OCI-LY7 (cell line): ENCODE results near the gene PRR35. TPM values are rescaled to one million over a fixed set of nuclear protein-coding genes. Genes with fewer than 3 reads are reported as not detected.

Experiments used
- Bru-seq: library from RNA; stranded (reverse); fragments of 400-500 nt; gene quantifications from one replicate; lab custom pipeline; 2021; lab: Mats Ljungman, UMichigan
- BruChase-seq, 2 experiments: library from RNA; stranded (reverse); fragments of 400-500 nt; gene quantifications; one replicate each; lab custom pipeline; 2021; lab: Mats Ljungman, UMichigan
- BruUV-seq: library from RNA; stranded (reverse); fragments of 400-500 nt; replicated peaks from 2 replicates; lab custom pipeline; 2021; lab: Mats Ljungman, UMichigan
- CTCF ChIA-PET: fragments of 300-600 bp; sonication (Branson Sonifier 250); formaldehyde crosslinking; loops from one replicate; lab custom pipeline; 2022; ENCODE audit warnings: antibody characterized with exemption; ENCODE audit not compliant: unreplicated experiment; lab: Charles Lee
- POLR2A ChIA-PET: fragments of 300-600 bp; sonication (Branson Sonifier 250); formaldehyde crosslinking; loops from one replicate; lab custom pipeline; 2022; ENCODE audit warnings: antibody characterized with exemption; lab: Charles Lee
- DNase-seq: peaks from one replicate; pipeline ENCODE4 v3.0.0-alpha.2; 2015; ENCODE audit warnings: low spot score
- H2AFZ ChIP-seq: fragments of 200-600 bp; sonication (generic), shearing (Covaris generic); 2 replicates; pipeline ENCODE4 v1.6.1; 2014; ENCODE audit warnings: mild to moderate bottlenecking, antibody characterized with exemption, low read length, moderate library complexity
- H3K27ac ChIP-seq: fragments of 200-600 bp; sonication (generic); 2 replicates; pipeline ENCODE4 v1.5.1; 2014; ENCODE audit warnings: mixed run types, low read depth, mild to moderate bottlenecking, moderate library complexity, low read length, inconsistent platforms; ENCODE audit not compliant: poor library complexity, severe bottlenecking
- H3K36me3 ChIP-seq: fragments of 200-600 bp; sonication (generic); 2 replicates; pipeline ENCODE4 v1.6.1; 2014; ENCODE audit warnings: mild to moderate bottlenecking, antibody characterized with exemption, low read length, moderate library complexity, mixed read lengths; ENCODE audit not compliant: insufficient read depth
- H3K4me1 ChIP-seq: fragments of 200-600 bp; sonication (generic); 2 replicates; pipeline ENCODE4 v1.5.1; 2014; ENCODE audit warnings: mild to moderate bottlenecking, low read length; ENCODE audit not compliant: insufficient read depth, poor library complexity, severe bottlenecking
- H3K4me2 ChIP-seq: fragments of 200-600 bp; sonication (generic); 2 replicates; pipeline ENCODE4 v1.6.1; 2014; ENCODE audit warnings: mild to moderate bottlenecking, low read length
- H3K4me3 ChIP-seq: fragments of 200-600 bp; sonication (generic); 2 replicates; pipeline ENCODE4 v1.5.1; 2014; ENCODE audit warnings: mild to moderate bottlenecking, low read depth, low read length; ENCODE audit not compliant: poor library complexity, severe bottlenecking
- H3K79me2 ChIP-seq: fragments of 200-600 bp; sonication (generic); 2 replicates; pipeline ENCODE4 v1.6.1; 2016; ENCODE audit warnings: low read depth, mild to moderate bottlenecking, low read length, moderate library complexity, mixed read lengths; ENCODE audit not compliant: insufficient read depth
- H3K9me2 ChIP-seq: fragments of 200-600 bp; sonication (generic); 2 replicates; pipeline ENCODE4 v1.6.1; 2016; ENCODE audit warnings: mild to moderate bottlenecking, low read length, mixed read lengths; ENCODE audit not compliant: insufficient read depth
- H3K9me3 ChIP-seq: fragments of 200-600 bp; sonication (generic); 2 replicates; pipeline ENCODE4 v1.6.1; 2014; ENCODE audit warnings: mild to moderate bottlenecking, mixed run types, low read length, mixed read lengths
- H4K20me1 ChIP-seq: fragments of 200-600 bp; sonication (generic); 2 replicates; pipeline ENCODE4 v1.6.1; 2014; ENCODE audit warnings: mild to moderate bottlenecking, antibody characterized with exemption, low read length, moderate library complexity, mixed read lengths; ENCODE audit not compliant: insufficient read depth
- CTCF ChIP-seq: fragments of 200-600 bp; sonication (generic); conservative IDR thresholded peaks from 2 replicates; pipeline ENCODE4 v1.5.1; 2014; ENCODE audit warnings: mild to moderate bottlenecking, antibody characterized with exemption, low read length, moderate library complexity, mixed read lengths
- EZH2phosphoT487 ChIP-seq: fragments of 200-600 bp; sonication (generic); IDR thresholded peaks from 2 replicates; pipeline ENCODE4 v1.6.1; 2018; ENCODE audit warnings: low read depth, borderline replicate concordance, mild to moderate bottlenecking, mixed run types, antibody characterized with exemption, low read length, moderate library complexity, mixed read lengths
- intact Hi-C: fragments of 100-400 bp; cut with micrococcal nuclease; formaldehyde crosslinking; loops from one replicate; pipeline ENCODE4 v1.10.0; 2022; ENCODE audit not compliant: unreplicated experiment
- long read RNA-seq: library from polyadenylated mRNA; stranded (forward); transcript quantifications from one replicate; pipeline ENCODE4 v2.0.0, GENCODE V29; 2022
- total RNA-seq, 2 experiments: library from RNA; depleted of rRNA in 1 of 2; stranded (reverse); fragments of >200 nt in 1 of 2; shearing (Covaris generic) in 1 of 2; gene quantifications; 2 replicates each; pipeline ENCODE4 v1.2.3, GENCODE V29; 2014 to 2022

The PRR35 gene
- total RNA-seq (2014; rRNA removed; shearing (Covaris generic)) (not detected in 2 replicates), total RNA-seq (2022) (not detected in 2 replicates), Bru-seq, nascent RNA (percentile 13 among the genes with signal in this experiment), BruChase-seq, experiment 1, labeled RNA remaining after a 6-hour chase (not detected), BruChase-seq, experiment 2, labeled RNA remaining after a 2-hour chase (percentile 9 among the genes with signal in this experiment)
- long read RNA-seq, result 0 reads

- H3K79me2 ChIP-seq, result no peaks in the 10 kb centered on the region
- no peak within 1 kb of the TSS for H2AFZ ChIP-seq
- ChIA-PET CTCF (no interaction called here), POLR2A (no interaction called here)
- H3K36me3 ChIP-seq, result no peaks in the 10 kb centered on the region
- no peak within 1 kb of the TSS for H3K4me3 ChIP-seq
- no peak within 1 kb of the TSS for H3K4me2 ChIP-seq
- no peak for DNase-seq
- H3K4me1 ChIP-seq, result no peaks in the 10 kb centered on the region
- no peaks in the 10 kb centered on the region for H3K9me2 ChIP-seq
- no peaks in the 10 kb centered on the region for H3K9me3 ChIP-seq
- no TSS peak for BruUV-seq
- H3K27ac ChIP-seq, result no peak within 1 kb of the TSS
- intact Hi-C loops, result no loop called here
- TF ChIP-seq CTCF (no peak), EZH2phosphoT487 (no peak)
- H4K20me1 ChIP-seq, result no peaks in the 10 kb centered on the region
These were observed at the start of gene PRR35 for GRCh38 chr16:560204-560700. Gene PRR35, plus strand, starts transcription at chr16:560394. Its CDS starts 2,901 bp downstream, at chr16:563295.

- intact Hi-C loops, result no loop called here
- ChIA-PET CTCF (no interaction called here), POLR2A (no interaction called here)
- Histone ChIP-seq H3K9me2 (no peaks in the 10 kb centered on the region), H2AFZ (no peak overlapping the region), H3K4me2 (no peak overlapping the region), H3K27ac (no peak overlapping the region), H4K20me1 (no peaks in the 10 kb centered on the region), H3K4me3 (no peak overlapping the region), H3K79me2 (no peaks in the 10 kb centered on the region), H3K4me1 (no peaks in the 10 kb centered on the region), H3K36me3 (no peaks in the 10 kb centered on the region), H3K9me3 (no peaks in the 10 kb centered on the region)
- no TSS peak for BruUV-seq
- no peak for DNase-seq
- TF ChIP-seq CTCF (no peak), EZH2phosphoT487 (no peak)
These were observed 47.4 kb upstream of the PRR35 start for GRCh38 chr16:512802-513201.

GRCh38 chr16:513950-514349, 46.2 kb upstream of the PRR35 start:
- POLR2A ChIA-PET, result no interaction called here
- H3K9me2 ChIP-seq, result no peaks in the 10 kb centered on the region
- no TSS peak for BruUV-seq
- H3K4me1 ChIP-seq, result no peaks in the 10 kb centered on the region
- no peaks in the 10 kb centered on the region for H3K36me3 ChIP-seq
- H3K27ac ChIP-seq, result no peak overlapping the region
- TF ChIP-seq EZH2phosphoT487 (no peak), CTCF (no peak)
- H3K4me2 ChIP-seq, result no peak overlapping the region
- no peak overlapping the region for H3K4me3 ChIP-seq
- no peak for DNase-seq
- no peak overlapping the region for H2AFZ ChIP-seq
- H3K79me2 ChIP-seq, result no peaks in the 10 kb centered on the region
- H4K20me1 ChIP-seq, result no peaks in the 10 kb centered on the region
- CTCF ChIA-PET, result no interaction called here
- no peaks in the 10 kb centered on the region for H3K9me3 ChIP-seq
- intact Hi-C loops, result no loop called here
